Measurements from ENCODE around the gene TAF1B.
"Not testable (repeated sequence)": the region's sequence is repeated elsewhere in the genome, so short reads cannot be mapped to it uniquely, and the experiment has no call there.

Gene TAF1B

DNA sequence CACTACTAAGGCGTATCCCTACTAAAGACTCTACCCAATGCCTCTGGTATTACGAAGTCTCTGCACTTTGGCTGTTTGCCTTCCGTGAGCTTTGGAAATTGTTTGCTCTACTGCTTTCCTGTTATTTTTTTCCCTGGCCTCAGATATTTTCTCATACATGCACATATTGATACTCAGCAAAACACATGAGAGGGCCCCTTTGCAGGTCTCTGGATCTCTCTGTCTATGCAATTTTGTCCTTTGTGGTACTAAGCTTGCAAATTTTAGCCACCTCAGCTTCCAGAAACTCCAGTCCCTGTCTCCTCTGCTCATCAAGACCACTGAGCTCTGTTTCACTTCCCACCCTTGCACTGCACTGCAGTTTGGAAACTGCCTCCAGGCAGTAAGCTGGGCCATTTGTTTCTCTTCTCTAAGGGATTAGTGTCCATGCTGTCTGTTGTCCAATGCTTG is 46.6 kb downstream of the TAF1B start:
- DNase-seq: no peak

GRCh38 chr2:9892236-9892635 is 49.0 kb downstream of the TAF1B start:
- no peak for DNase-seq

DNA sequence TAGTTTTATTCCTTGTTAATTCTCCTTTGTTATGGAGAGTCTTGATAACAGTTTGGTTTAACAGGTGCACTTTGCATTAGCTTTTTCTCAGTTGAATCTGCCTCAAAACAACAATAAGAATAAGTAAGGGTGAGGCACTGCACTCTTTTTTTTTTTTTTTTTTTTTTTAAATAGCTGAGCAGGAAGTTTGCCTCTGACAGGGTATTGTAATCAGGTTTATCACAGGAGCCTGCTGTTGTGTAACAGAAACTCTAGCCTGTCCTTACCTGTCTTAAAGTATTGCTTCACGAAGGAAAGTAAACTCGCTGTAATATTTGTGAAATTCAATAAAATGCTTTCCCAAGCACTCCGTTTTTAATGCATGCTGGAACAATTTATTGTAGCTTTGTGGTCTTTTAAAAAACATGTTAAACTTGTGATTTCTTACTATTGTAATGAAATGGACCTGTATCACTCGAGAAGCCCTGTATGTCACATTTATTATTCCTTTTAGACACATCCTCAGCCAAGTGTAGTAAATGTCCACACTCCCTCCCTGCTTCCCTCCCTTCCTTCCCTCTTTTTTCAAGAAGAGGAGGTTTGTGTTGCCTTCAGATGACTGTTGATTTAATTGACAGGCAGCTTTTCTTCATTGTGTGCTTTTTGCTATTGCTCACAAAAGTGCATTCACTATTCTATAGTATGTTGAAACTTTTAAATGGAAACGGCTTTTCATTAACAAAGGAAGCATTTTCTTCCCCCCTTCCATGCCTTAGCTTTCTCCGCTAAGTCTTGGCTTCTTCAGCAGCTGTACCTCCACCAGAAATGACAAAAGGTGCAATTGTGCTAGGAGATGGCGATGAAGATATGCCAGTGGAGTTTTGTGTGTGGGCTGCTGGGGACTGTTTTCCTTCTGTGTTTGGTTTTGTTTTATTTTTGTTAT is 52.7 kb downstream of the TAF1B start:
- no peak for DNase-seq

- DNase-seq: no peak
Measured at GRCh38 chr2:9897331-9897737, 54.1 kb downstream of the TAF1B start.

DNA sequence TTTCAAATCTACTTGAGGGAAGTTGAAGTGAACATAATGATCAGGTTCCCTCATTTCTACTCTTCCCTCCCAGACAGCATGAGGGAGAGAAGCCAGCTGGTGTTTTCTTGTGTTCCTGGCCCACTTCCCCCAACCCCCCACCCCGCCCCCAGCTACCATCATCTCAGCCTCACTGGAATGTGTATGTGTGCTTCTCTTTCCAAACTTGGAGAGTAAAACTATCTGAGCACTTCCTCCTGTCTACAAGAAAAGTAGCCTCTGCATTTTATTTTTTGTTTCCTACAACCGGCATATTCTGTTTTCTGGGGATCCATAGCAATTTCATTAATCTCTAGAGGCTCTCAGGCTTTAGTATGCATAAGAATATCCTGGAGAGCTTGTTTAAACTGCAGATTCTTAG is 54.6 kb downstream of the TAF1B start:
- no peak for DNase-seq

- no peak for DNase-seq
Measured at GRCh38 chr2:9905413-9905812, 62.1 kb downstream of the TAF1B start.

- no peak for DNase-seq
Measured at GRCh38 chr2:9907402-9907801, 64.1 kb downstream of the TAF1B start.

GRCh38 chr2:9908639-9909038 is 65.4 kb downstream of the TAF1B start:
- DNase-seq: no peak

DNA sequence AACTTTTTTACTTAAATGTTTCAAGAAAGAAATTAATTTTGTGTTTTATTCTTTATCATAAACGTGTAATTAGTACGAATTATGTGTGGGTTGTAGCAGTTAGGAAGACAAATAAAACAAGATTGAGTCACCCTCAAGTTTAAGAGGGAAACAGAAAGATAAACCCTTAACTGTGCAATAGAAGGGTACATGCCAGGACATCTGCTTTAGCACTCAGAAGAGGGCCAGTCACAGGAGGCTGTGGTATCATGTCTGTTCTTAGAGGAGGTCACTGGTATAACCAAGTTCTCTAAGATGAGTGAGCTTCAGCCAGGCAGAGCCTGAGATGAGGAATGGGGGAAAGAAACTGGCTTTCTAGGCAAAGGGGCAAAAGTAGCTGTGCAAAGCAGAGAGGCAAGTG is 65.8 kb downstream of the TAF1B start:
- no peak for DNase-seq

DNA sequence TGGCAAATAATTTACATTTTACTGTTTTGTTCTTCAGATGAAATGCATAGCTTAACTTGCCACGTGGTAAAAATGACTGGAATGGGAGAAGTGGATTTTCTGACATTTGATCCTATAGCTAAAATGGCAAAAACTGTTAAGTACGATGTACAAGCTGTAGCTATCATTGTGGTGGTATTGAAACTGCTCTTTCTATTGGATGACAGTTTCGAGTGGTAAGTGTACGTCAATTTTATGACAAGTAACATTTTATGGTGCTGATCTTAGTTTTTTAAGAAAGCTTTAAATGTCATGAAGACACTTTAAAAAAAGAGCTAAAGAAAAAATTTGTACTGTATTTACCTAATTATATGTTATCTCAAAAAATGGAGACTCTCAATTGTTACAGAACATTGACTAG is 67.4 kb downstream of the TAF1B start:
- DNase-seq: no peak

DNA sequence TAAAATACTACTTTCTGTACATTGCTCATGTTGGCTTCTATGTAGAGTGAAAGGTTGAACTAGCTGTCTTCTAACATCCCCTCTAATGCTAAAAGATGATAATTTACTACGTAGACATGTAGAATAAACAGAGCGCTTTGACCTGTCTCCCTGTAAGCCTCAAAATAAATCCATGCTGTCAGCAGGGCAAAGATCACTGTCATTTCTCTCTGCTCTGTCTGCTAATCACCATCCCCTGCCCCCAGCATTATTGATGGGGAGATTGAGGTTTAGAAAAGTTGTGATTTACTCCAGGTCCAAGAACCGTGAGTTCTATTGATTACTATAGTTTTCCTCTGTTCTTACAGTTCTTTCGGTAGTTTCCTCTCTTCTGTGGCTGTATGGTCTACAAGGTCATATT is 69.2 kb downstream of the TAF1B start:
- DNase-seq: no peak

DNA sequence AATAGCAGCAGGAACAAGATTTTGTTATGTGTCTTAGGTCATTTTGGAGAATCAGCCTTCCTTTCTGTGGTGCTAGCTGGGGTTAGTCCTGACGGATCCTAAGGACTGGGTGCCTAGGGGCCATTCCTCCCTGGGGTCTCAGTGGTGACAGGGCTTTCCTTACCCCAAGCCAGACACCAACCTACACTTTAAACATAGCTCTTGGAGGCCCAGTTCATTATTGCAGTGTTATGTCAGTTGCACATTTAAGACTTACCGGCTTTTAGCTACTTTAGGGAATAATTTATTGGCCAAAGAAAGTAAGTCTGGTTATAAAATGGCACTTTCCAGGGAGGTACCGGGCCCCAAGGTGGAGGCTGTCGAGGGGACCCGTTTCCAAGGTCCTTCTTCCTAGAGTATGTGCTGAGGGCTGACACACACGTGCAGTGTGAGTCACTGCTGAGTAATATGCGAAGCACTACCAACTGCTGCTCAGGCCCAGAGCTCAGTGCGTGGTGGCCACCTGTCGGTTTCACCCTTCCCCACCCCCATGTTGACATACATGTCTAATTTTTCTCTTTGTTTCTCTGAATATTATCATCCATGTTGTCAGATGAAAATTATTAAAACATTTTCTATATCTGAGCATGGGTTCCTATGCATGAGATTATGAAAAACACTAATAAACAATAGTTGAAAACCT is 71.3 kb downstream of the TAF1B start:
- no peak for DNase-seq

DNA sequence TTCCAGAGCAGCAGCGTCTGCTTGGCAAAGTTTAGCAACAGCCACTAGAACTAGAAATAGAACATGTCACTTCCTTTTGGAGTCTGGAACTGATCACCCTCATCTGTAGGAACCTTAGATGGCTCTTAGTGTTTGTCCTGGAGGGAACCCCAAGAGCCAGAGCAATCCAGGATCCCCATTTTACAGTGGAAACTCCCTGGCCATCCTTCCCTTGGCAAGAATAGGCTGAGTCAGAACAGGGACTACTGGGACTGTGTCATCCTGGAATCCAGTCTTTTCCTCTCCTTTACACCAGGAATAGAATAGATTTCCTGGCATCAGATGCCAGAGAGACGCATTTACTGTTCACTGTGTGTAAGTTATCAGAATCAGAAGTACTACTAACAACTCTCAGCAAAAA is 75.0 kb downstream of the TAF1B start:
- DNase-seq: no peak

GRCh38 chr2:9919512-9919911 is 76.2 kb downstream of the TAF1B start:
- DNase-seq: no peak

GRCh38 chr2:9927020-9927419 is 83.7 kb downstream of the TAF1B start:
- not testable (repeated sequence) for DNase-seq

DNA sequence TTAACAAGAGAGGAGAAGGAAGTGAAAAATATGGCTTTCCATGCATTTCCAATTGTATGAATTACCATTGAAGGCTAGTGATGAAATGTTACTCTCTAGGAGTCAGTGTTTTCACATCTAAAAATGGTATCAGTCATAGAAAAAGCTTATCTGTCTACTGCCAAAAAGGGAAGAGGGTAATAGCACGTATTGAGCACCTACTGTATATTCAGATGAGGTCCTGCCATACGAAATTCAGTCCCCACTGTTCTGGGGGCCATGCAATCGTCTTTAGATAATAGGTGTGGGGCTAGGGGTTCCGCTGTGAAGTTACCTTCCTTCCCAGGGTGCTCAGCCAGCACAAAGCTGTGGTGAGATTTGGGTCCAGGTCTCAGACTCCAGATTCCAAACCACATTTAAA is 94.0 kb downstream of the TAF1B start:
- DNase-seq: no peak

DNA sequence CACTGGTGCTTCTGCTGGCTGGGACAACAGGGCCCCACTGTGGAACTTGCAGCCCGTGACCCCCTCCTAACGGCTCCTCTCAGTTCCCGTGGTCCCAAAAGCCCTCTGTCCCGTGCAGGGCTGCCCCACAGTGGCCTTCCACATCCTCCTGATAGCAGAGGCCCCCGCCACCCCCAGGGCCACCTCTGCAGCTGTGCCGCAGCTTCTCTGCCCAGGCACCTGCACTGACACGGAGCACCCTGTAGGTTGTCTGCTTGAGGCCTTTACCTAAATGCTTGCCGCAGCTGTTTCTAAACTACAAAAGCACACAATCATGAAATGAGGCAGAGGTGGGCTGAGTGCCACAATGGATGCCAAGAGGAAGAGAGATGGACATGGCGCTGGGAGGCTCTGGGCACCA is 94.7 kb downstream of the TAF1B start:
- no peak for DNase-seq

DNA sequence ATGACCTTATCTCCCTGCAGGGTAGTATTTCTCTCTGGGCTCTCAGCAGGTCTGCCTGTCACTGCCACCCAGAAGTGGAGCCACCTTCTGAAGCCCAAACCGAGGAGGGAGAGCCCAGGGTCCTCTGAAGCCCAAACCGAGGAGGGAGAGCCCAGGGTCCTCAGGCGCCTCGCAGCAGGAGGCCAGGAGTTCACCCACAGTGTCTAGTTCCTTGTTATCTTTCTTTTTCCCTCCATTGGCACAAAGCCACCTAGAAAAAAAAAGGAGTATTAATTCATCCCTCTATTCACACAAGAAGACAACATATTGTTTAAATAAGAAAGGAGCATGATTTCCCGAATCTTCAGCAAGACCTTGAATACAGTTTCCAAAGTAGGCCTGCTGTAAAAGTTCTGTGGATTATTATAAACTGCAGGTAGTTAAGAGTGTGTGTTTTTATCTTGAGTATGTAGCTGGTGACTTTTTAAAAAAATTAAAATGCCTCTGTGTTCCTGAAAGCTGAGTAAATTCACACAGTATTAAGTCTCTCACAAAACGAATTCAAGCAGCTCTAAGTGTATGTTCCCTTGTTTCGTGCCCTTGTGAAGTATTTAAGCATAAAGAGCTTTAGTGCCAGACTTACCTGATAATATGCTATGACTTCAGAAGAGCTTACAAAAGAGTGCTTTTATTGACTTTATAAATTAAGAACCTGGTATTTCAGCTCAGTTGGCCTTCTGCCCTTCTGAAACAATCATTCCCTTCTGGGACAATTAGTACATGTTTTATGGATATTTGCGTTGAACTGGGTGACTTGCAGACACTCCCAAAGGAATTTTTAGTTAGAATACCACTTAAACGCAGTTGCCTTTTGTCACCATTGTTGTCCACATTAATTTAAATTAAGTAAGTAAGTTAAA is 96.6 kb downstream of the TAF1B start:
- DNase-seq: no peak

DNA sequence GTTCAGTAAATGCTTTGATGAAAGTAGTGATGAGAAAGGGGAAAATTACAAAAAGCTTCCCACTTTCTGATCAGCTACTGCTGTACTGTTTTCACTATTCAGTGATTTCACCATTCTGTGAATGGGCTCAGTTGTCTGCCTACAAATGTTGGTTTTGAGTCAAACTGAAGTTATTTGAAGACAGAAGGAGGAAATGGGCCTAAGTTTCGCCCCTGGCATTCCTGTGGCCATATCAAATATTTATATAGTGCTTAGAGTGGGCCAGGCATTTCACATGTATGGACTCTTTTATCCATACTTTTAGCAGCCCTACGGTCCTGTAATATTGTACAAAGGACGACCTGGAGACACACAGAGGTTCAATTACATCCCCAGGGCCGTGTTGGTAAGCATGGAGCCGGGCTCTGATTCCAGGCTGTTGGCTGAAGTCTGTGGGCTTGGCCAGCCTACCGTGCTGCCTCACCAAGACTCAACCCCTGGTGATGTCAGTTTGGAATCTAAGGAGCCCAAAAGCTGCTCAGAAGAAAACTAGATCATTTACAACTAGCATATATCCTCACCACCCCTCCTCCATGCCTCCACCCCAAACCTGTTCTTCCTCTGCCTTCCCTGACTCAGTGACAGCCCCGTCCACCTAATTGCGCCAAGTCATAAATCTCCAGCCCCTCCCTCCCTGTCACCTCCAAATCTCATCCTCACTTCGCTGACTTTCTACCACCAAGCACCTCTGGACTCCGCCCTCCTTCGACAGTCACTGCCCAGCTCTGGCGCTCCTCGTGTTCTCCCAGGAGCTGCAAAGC is 98.1 kb downstream of the TAF1B start:
- no peak for DNase-seq

- DNase-seq: no peak
Measured at GRCh38 chr2:9941996-9942390, 98.7 kb downstream of the TAF1B start.

DNA sequence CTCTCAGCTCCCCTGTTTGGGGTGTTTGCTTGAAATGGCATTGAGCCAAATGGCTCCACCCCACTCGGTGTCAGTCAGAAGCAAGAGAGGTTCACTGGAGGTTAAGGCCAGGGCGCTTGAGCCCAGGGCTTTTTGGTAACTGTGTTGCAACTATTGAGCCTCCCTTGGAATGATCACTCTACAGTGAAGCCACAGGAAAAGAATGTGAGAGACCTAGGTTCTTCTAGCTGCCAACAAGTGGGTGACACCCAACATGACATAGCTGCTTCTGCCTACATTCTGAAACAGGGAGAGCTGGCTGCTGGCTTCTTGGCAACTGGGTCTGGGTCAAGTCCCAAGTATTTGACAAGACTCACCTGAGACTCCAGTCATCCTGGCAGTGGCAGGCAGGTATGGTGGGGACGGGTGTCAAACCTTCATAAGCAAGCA is 101.1 kb downstream of the TAF1B start:
- no peak for DNase-seq

DNA sequence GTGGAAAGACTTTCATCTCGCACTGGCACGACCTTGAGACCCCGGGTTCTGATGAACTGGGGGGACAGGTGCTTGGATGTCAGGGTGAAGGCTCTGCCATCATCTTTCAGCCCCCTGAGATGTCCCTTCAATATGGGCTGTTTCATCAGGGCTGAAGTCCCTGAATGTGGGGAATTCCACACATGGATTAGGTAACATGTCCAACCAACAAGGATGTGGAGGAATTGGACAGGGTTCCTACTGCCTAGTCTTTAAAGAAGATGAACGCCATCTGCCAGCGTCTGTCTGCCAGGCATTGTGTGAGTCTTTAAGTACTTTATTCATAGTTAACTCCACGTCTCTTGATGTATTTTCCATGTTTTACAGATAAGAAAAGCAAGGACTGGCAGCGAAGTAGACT is 102.3 kb downstream of the TAF1B start:
- no peak for DNase-seq

All from NCI-H748 treated with DMSO at 0.1 percent for 48 hours (cell line).